Astrocyte of the cerebellum (primary cell): ENCODE measurements around the gene NXPE3.
"Not testable (repeated sequence)": the region's sequence is repeated elsewhere in the genome, so short reads cannot be mapped to it uniquely, and the experiment has no call there.

Source experiments
- DNase-seq: peaks from one replicate; pipeline ENCODE4 v3.0.0-alpha.2; 2011; ENCODE audit warnings: low read depth
- H3K4me3 ChIP-seq: 2 replicates; pipeline ENCODE4 v1.5.1; 2011; ENCODE audit warnings: mild to moderate bottlenecking, low read depth, low read length, moderate library complexity
- CTCF ChIP-seq: IDR thresholded peaks from 2 replicates; pipeline ENCODE4 v1.5.1; 2012; ENCODE audit warnings: low read length, low read depth, moderate library complexity, mild to moderate bottlenecking; ENCODE audit errors: missing control alignments
- in situ Hi-C: cut with HindIII; loops from 2 replicates; pipeline ENCODE4 v1.10.0; 2017; ENCODE audit warnings: low sequenced_read_pairs

NXPE3 gene

GRCh38 chr3:101779047-101779821 is at the start of gene NXPE3:
TSS of gene NXPE3 (plus strand) at chr3:101779211. CDS start at chr3:101785597, 6,386 bp downstream.
- peak; percentile 9 for DNase-seq
- in situ Hi-C loops = no loop called here
- H3K4me3 ChIP-seq = peak within 1 kb of the TSS; percentile 58
- no peak for TF ChIP-seq CTCF

- in situ Hi-C loops = no loop called here
- no peak for TF ChIP-seq CTCF
- no peak overlapping the region for H3K4me3 ChIP-seq
- no peak for DNase-seq
Observed at GRCh38 chr3:101729586-101729985, 49.4 kb upstream of the NXPE3 start.

- no peak for DNase-seq
- TF ChIP-seq CTCF = no peak
- in situ Hi-C loops = no loop called here
- no peak overlapping the region for H3K4me3 ChIP-seq
Observed at GRCh38 chr3:101730839-101731238, 48.2 kb upstream of the NXPE3 start.

GRCh38 chr3:101732240-101732641 is 46.8 kb upstream of the NXPE3 start:
- in situ Hi-C loops = no loop called here
- H3K4me3 ChIP-seq = no peak overlapping the region
- no peak for DNase-seq
- TF ChIP-seq CTCF = no peak

- no peak for DNase-seq
- in situ Hi-C loops = no loop called here
- no peak overlapping the region for H3K4me3 ChIP-seq
- TF ChIP-seq CTCF = no peak
Observed at GRCh38 chr3:101735833-101736232, 43.2 kb upstream of the NXPE3 start.

GRCh38 chr3:101741914-101742313 is 37.1 kb upstream of the NXPE3 start:
- DNase-seq, H3K4me3 ChIP-seq, in situ Hi-C loops: not testable (repeated sequence)

- TF ChIP-seq CTCF = no peak
- in situ Hi-C loops = no loop called here
- DNase-seq = no peak
- no peak overlapping the region for H3K4me3 ChIP-seq
Observed at GRCh38 chr3:101744811-101745210, 34.2 kb upstream of the NXPE3 start.

GRCh38 chr3:101745934-101746333 is 33.1 kb upstream of the NXPE3 start:
- in situ Hi-C loops, H3K4me3 ChIP-seq, DNase-seq: not testable (repeated sequence)

- DNase-seq, H3K4me3 ChIP-seq, in situ Hi-C loops: not testable (repeated sequence)
Observed at GRCh38 chr3:101753386-101754113, 25.5 kb upstream of the NXPE3 start.
